Fibroblast of skin of scalp (primary cell): ENCODE results near the gene CATSPER1.

ENCODE experiments used
- DNase-seq: peaks from one replicate; pipeline ENCODE4 v3.0.0-alpha.2; 2013

The CATSPER1 gene

GRCh38 chr11:65968600-65969482 is 57.4 kb downstream of the CATSPER1 start:
- DNase-seq: no peak

GRCh38 chr11:65967329-65967934 is 58.8 kb downstream of the CATSPER1 start:
- DNase-seq: no peak
